Smooth muscle cell (in vitro differentiated cells): ENCODE measurements around the gene RAPGEF1. TPM values are rescaled to one million over a fixed set of nuclear protein-coding genes. Genes with fewer than 3 reads are reported as not detected.

Experiments used
- DNase-seq: peaks from one replicate; lab custom pipeline; 2025; ENCODE audit not compliant: unreplicated experiment; lab: John Stamatoyannopoulos, UW
- H2AFZ ChIP-seq: fragments of 200-600 bp; sonication (generic); 2 replicates; pipeline ENCODE4 v1.6.0; 2016; ENCODE audit warnings: antibody characterized with exemption, low read depth, mild to moderate bottlenecking
- H3F3A ChIP-seq: fragments of 200-600 bp; sonication (generic); 2 replicates; pipeline ENCODE4 v1.6.0; 2017; ENCODE audit warnings: antibody characterized with exemption, low read depth
- H3K27ac ChIP-seq: fragments of 200-600 bp; sonication (generic); 2 replicates; pipeline ENCODE4 v1.5.1; 2016; ENCODE audit warnings: low read depth, mild to moderate bottlenecking
- H3K27me3 ChIP-seq: fragments of 200-600 bp; sonication (generic); 2 replicates; pipeline ENCODE4 v1.6.1; 2016; ENCODE audit warnings: low read depth, mild to moderate bottlenecking
- H3K36me3 ChIP-seq: fragments of 200-600 bp; sonication (generic); 2 replicates; pipeline ENCODE4 v1.5.1; 2016; ENCODE audit warnings: low read depth
- H3K4me1 ChIP-seq: fragments of 200-600 bp; sonication (generic); 2 replicates; pipeline ENCODE4 v1.5.1; 2016; ENCODE audit warnings: low read depth
- H3K4me2 ChIP-seq: fragments of 200-600 bp; sonication (generic); 2 replicates; pipeline ENCODE4 v1.6.0; 2016; ENCODE audit warnings: mild to moderate bottlenecking
- H3K4me3 ChIP-seq: fragments of 200-600 bp; sonication (generic); 2 replicates; pipeline ENCODE4 v1.5.1; 2016; ENCODE audit warnings: mild to moderate bottlenecking
- H3K79me2 ChIP-seq: fragments of 200-600 bp; sonication (generic); 2 replicates; pipeline ENCODE4 v1.6.0; 2016; ENCODE audit warnings: low read depth, mild to moderate bottlenecking
- H3K9ac ChIP-seq: fragments of 200-600 bp; sonication (generic); 2 replicates; pipeline ENCODE4 v1.6.0; 2016; ENCODE audit warnings: low read depth
- H3K9me3 ChIP-seq: fragments of 200-600 bp; sonication (generic); replicated peaks from 2 replicates; pipeline ENCODE4 v1.5.1; 2016; ENCODE audit warnings: low read depth
- H4K20me1 ChIP-seq: fragments of 200-600 bp; sonication (generic); 2 replicates; pipeline ENCODE4 v1.6.0; 2016; ENCODE audit warnings: low read depth
- CTCF ChIP-seq: fragments of 200-600 bp; sonication (generic); IDR thresholded peaks from 2 replicates; pipeline ENCODE4 v1.5.1; 2017; ENCODE audit warnings: borderline replicate concordance, mild to moderate bottlenecking, antibody characterized with exemption; ENCODE audit not compliant: insufficient read depth, poor library complexity, severe bottlenecking
- WGBS: methylation state at CpG from one replicate; pipeline ENCODE4 v1.1.7; 2016; ENCODE audit warnings: low lambda C conversion rate; 5-methylcytosine and 5-hydroxymethylcytosine counted together
- polyA plus RNA-seq: library from polyadenylated mRNA; unstranded; fragments of >200 nt; fragmentation: Nextera tagmentation; extraction: Ambion mirVana; gene quantifications from 2 replicates; pipeline ENCODE4 v1.2.1, GENCODE V29; 2016
- total RNA-seq: library from RNA; depleted of rRNA; stranded (reverse); fragments of >200 nt; gene quantifications from 2 replicates; pipeline ENCODE4 v1.2.3, GENCODE V29; 2014

RAPGEF1 gene
- total and polyA plus RNA-seq, 2 experiments from 2014 or later: 16.4 to 17.8 TPM

DNA sequence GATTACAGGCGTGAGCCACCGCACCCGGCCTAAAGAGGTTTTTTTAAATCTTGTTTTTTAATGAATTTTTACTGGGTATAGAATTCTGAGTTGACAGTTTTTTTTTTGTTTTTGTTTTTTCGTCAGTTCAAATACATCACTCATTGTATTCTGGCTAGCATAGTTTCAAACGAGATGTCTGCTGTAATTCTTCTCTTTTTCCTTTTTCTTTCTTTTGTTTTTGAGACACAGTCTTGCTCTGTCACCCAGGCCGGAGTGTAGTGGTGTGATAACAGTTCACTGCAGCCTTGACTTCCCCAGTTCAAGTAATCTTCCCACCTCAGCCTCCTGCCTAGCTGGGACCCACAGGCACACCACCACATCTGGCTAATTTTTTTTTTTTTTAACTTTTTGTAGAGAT, 196.7 kb downstream of the RAPGEF1 start:
- TF ChIP-seq CTCF: no peak
- H3K4me3 ChIP-seq: no peak overlapping the region
- WGBS: 90% methylated on average over 6 of the region's 6 CpGs
- no peak overlapping the region for H2AFZ ChIP-seq
- H3K9ac ChIP-seq: no peak overlapping the region
- no peaks in the 10 kb centered on the region for H3K36me3 ChIP-seq
- no peak for DNase-seq
- peaks cover 3% of the 10 kb centered on the region for H3K27me3 ChIP-seq
- no peaks in the 10 kb centered on the region for H4K20me1 ChIP-seq
- H3K79me2 ChIP-seq: no peaks in the 10 kb centered on the region
- H3K27ac ChIP-seq: no peak overlapping the region
- peaks cover 3% of the 10 kb centered on the region for H3K9me3 ChIP-seq
- H3K4me2 ChIP-seq: no peak overlapping the region
- no peaks in the 10 kb centered on the region for H3K4me1 ChIP-seq
- H3F3A ChIP-seq: no peaks in the 10 kb centered on the region

DNA sequence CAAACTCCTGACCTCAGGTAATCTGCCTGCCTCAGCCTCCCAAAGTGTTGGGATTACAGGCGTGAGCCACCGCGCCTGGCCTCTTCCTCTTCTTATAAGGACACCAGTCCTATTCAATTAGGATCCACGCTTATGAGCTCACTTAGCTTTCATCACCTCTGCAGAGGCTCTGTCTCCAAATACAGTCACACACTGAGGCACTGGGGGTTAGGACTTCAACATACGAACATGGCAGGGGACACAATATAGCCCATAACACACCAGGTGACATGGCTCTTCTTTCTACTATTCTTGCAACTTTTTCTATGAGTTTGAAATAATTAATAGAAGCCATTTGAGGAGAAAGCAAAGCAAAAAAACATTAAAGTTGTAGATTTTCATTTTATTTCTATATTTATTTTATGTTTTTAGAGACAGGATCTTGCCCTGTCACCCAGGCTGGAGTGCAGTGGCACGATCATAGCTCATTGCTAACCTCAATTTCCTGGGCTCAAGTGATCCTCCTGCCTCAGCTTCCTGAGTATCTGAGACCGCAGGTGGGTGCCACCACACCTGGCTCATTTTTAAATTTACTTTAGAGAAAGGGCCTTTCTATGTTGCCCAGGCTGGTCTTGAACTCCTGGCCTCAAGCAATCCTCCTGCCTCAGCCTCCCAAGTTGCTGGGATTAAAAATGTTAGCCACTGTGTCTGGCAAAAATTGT, 200.5 kb downstream of the RAPGEF1 start:
- 97% methylated on average over 7 of the region's 7 CpGs for WGBS
- H3F3A ChIP-seq: no peaks in the 10 kb centered on the region
- H3K4me3 ChIP-seq: no peak overlapping the region
- peaks cover 3% of the 10 kb centered on the region for H3K9me3 ChIP-seq
- H3K4me2 ChIP-seq: no peak overlapping the region
- H3K27ac ChIP-seq: no peak overlapping the region
- H2AFZ ChIP-seq: no peak overlapping the region
- no peaks in the 10 kb centered on the region for H3K27me3 ChIP-seq
- TF ChIP-seq CTCF: no peak
- no peaks in the 10 kb centered on the region for H3K79me2 ChIP-seq
- H3K36me3 ChIP-seq: no peaks in the 10 kb centered on the region
- H3K9ac ChIP-seq: no peak overlapping the region
- no peaks in the 10 kb centered on the region for H3K4me1 ChIP-seq
- H4K20me1 ChIP-seq: no peaks in the 10 kb centered on the region
- no peak for DNase-seq

- WGBS: 95% methylated on average over 19 of the region's 19 CpGs
- H4K20me1 ChIP-seq: no peaks in the 10 kb centered on the region
- H3K27ac ChIP-seq: no peak overlapping the region
- H3K79me2 ChIP-seq: no peaks in the 10 kb centered on the region
- no peak for TF ChIP-seq CTCF
- H3K27me3 ChIP-seq: no peaks in the 10 kb centered on the region
- DNase-seq: no peak
- no peaks in the 10 kb centered on the region for H3K9me3 ChIP-seq
- H3F3A ChIP-seq: no peaks in the 10 kb centered on the region
- no peak overlapping the region for H2AFZ ChIP-seq
- H3K4me3 ChIP-seq: no peak overlapping the region
- no peaks in the 10 kb centered on the region for H3K36me3 ChIP-seq
- no peak overlapping the region for H3K9ac ChIP-seq
- H3K4me2 ChIP-seq: no peak overlapping the region
- no peaks in the 10 kb centered on the region for H3K4me1 ChIP-seq
Measured at GRCh38 chr9:131537946-131538345, 201.9 kb downstream of the RAPGEF1 start.

- no peak overlapping the region for H3K27ac ChIP-seq
- no peak for TF ChIP-seq CTCF
- no peaks in the 10 kb centered on the region for H3K36me3 ChIP-seq
- no peaks in the 10 kb centered on the region for H4K20me1 ChIP-seq
- H3K4me1 ChIP-seq: peaks cover 6% of the 10 kb centered on the region
- DNase-seq: no peak
- no peaks in the 10 kb centered on the region for H3K9me3 ChIP-seq
- H2AFZ ChIP-seq: no peak overlapping the region
- no peak overlapping the region for H3K4me2 ChIP-seq
- H3F3A ChIP-seq: no peaks in the 10 kb centered on the region
- H3K27me3 ChIP-seq: no peaks in the 10 kb centered on the region
- no peak overlapping the region for H3K9ac ChIP-seq
- 86% methylated on average over 8 of the region's 8 CpGs for WGBS
- H3K4me3 ChIP-seq: no peak overlapping the region
- peaks cover 6% of the 10 kb centered on the region for H3K79me2 ChIP-seq
Measured at GRCh38 chr9:131534721-131535237, 205.1 kb downstream of the RAPGEF1 start.
